WTC11 (cell line): ENCODE measurements around the gene KDM2A.

Experiments
- TF ChIP-seq, protein P1 (sequence below): fragments of 200-600 bp; IDR thresholded peaks from 2 replicates; pipeline ENCODE4 v1.8.0; 2022; ENCODE audit warnings: antibody characterized with exemption
- TF ChIP-seq, protein P2 (sequence below): sonication (generic); formaldehyde crosslinking; IDR thresholded peaks from 2 replicates; pipeline ENCODE4 v1.8.1; 2023; ENCODE audit warnings: mild to moderate bottlenecking, missing genetic modification reagents
- TF ChIP-seq, protein P3 (sequence below): sonication (generic); formaldehyde crosslinking; IDR thresholded peaks from 2 replicates; pipeline ENCODE4 v1.8.0; 2022; ENCODE audit warnings: mild to moderate bottlenecking, missing genetic modification reagents

DNA sequence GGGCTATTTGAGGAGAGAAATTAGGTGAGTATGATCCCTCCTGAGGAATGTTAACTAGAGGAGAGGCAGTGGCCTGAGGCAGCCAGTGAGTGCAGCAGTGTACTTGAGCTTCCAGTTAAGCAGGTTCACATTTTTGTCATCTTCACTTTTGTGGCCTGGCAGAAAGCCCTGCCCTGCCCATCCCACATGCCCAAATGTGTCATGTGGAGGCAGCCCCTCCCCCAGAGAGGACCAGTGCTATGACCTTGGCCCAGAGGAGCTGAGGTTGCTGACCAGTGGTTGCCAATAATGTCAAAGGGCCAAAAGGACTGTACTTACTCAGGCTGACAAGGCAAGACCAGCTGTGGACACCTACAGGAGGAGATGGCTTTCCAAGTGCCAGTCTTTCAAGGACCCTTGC lies 129.6 kb downstream of the KDM2A start:
- TF ChIP-seq, protein P1, sequence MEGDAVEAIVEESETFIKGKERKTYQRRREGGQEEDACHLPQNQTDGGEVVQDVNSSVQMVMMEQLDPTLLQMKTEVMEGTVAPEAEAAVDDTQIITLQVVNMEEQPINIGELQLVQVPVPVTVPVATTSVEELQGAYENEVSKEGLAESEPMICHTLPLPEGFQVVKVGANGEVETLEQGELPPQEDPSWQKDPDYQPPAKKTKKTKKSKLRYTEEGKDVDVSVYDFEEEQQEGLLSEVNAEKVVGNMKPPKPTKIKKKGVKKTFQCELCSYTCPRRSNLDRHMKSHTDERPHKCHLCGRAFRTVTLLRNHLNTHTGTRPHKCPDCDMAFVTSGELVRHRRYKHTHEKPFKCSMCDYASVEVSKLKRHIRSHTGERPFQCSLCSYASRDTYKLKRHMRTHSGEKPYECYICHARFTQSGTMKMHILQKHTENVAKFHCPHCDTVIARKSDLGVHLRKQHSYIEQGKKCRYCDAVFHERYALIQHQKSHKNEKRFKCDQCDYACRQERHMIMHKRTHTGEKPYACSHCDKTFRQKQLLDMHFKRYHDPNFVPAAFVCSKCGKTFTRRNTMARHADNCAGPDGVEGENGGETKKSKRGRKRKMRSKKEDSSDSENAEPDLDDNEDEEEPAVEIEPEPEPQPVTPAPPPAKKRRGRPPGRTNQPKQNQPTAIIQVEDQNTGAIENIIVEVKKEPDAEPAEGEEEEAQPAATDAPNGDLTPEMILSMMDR: no peak
- TF ChIP-seq, protein P2, sequence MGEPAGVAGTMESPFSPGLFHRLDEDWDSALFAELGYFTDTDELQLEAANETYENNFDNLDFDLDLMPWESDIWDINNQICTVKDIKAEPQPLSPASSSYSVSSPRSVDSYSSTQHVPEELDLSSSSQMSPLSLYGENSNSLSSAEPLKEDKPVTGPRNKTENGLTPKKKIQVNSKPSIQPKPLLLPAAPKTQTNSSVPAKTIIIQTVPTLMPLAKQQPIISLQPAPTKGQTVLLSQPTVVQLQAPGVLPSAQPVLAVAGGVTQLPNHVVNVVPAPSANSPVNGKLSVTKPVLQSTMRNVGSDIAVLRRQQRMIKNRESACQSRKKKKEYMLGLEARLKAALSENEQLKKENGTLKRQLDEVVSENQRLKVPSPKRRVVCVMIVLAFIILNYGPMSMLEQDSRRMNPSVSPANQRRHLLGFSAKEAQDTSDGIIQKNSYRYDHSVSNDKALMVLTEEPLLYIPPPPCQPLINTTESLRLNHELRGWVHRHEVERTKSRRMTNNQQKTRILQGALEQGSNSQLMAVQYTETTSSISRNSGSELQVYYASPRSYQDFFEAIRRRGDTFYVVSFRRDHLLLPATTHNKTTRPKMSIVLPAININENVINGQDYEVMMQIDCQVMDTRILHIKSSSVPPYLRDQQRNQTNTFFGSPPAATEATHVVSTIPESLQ (CRISPR knock-in tag): no peak
- TF ChIP-seq, protein P3, sequence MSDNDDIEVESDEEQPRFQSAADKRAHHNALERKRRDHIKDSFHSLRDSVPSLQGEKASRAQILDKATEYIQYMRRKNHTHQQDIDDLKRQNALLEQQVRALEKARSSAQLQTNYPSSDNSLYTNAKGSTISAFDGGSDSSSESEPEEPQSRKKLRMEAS (CRISPR knock-in tag): no peak
